CD4-positive, alpha-beta T cell treated with Interferon gamma for 1 hour (primary cell): ENCODE measurements around the gene EFHD1.
"Not testable (repeated sequence)": the region's sequence is repeated elsewhere in the genome, so short reads cannot be mapped to it uniquely, and the experiment has no call there.

Experiments
- DNase-seq: peaks from one replicate; pipeline ENCODE4 v3.0.0-alpha.2; 2020

EFHD1 gene

GRCh38 chr2:232655392-232655791 is 22.0 kb downstream of the EFHD1 start:
- DNase-seq: no peak

- no peak for DNase-seq
Observed at GRCh38 chr2:232658217-232658785, 24.9 kb downstream of the EFHD1 start.

- no peak for DNase-seq
Observed at GRCh38 chr2:232659359-232659758, 26.0 kb downstream of the EFHD1 start.

- no peak for DNase-seq
Observed at GRCh38 chr2:232662486-232663260, 29.3 kb downstream of the EFHD1 start.

GRCh38 chr2:232666051-232666805 is 32.8 kb downstream of the EFHD1 start:
- DNase-seq: no peak

- no peak for DNase-seq
Observed at GRCh38 chr2:232667989-232668583, 34.7 kb downstream of the EFHD1 start.

- DNase-seq: no peak
Observed at GRCh38 chr2:232668805-232669444, 35.5 kb downstream of the EFHD1 start.

GRCh38 chr2:232672588-232672987 is 39.2 kb downstream of the EFHD1 start:
- no peak for DNase-seq

GRCh38 chr2:232674491-232674890 is 41.1 kb downstream of the EFHD1 start:
- DNase-seq: no peak

- DNase-seq: no peak
Observed at GRCh38 chr2:232675381-232675780, 42.0 kb downstream of the EFHD1 start.

- no peak for DNase-seq
Observed at GRCh38 chr2:232680006-232680405, 46.6 kb downstream of the EFHD1 start.

- no peak for DNase-seq
Observed at GRCh38 chr2:232681527-232681926, 48.1 kb downstream of the EFHD1 start.

- DNase-seq: no peak
Observed at GRCh38 chr2:232683368-232683767, 50.0 kb downstream of the EFHD1 start.

GRCh38 chr2:232685391-232685790 is 52.0 kb downstream of the EFHD1 start:
- not testable (repeated sequence) for DNase-seq

- DNase-seq: no peak
Observed at GRCh38 chr2:232687382-232688160, 54.2 kb downstream of the EFHD1 start.

GRCh38 chr2:232688201-232688600 is 54.8 kb downstream of the EFHD1 start:
- DNase-seq: no peak

GRCh38 chr2:232689152-232689910 is 55.9 kb downstream of the EFHD1 start:
- no peak for DNase-seq

GRCh38 chr2:232691117-232691516 is 57.7 kb downstream of the EFHD1 start:
- not testable (repeated sequence) for DNase-seq

- no peak for DNase-seq
Observed at GRCh38 chr2:232693344-232693743, 59.9 kb downstream of the EFHD1 start.

GRCh38 chr2:232696609-232697058 is 63.2 kb downstream of the EFHD1 start:
- DNase-seq: no peak
